GM18499 (cell line): ENCODE measurements around the gene NET1.

Source experiments
- ATAC-seq: cut with Tn5 transposase; IDR thresholded peaks from one replicate; pipeline ENCODE4 v1.9.1; 2021; ENCODE audit warnings: moderate number of reproducible peaks; ENCODE audit not compliant: insufficient read depth, unreplicated experiment

NET1 gene

GRCh38 chr10:5479481-5480161, 67.3 kb downstream of the NET1 start:
- no peak for ATAC-seq

GRCh38 chr10:5480162-5480941, 68.0 kb downstream of the NET1 start:
- ATAC-seq, result no peak

DNA sequence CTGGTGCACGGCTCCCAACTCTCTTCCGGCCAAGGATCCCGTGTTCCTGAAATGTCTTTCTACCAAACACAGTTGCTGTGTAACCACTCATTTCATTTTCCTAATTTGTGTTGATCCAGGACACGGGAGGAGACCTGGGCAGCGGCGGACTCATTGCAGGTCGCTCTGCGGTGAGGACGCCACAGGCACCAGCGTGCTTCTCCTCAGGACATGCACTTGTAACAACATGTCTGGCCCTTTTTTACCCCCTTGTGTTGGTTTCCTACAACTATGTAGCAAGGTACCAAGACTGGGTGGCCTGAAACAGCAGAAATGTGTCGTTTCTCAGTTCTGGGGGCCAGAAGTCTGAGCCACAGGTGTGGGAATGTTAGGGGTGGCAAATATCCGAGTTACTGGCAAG, 68.8 kb downstream of the NET1 start:
- ATAC-seq, result no peak

- ATAC-seq, result no peak
Measured at GRCh38 chr10:5482016-5482415, 69.7 kb downstream of the NET1 start.

GRCh38 chr10:5484205-5484604, 71.8 kb downstream of the NET1 start:
- no peak for ATAC-seq

- no peak for ATAC-seq
Measured at GRCh38 chr10:5485290-5485689, 72.9 kb downstream of the NET1 start.

GRCh38 chr10:5485948-5486852, 73.8 kb downstream of the NET1 start:
- ATAC-seq, result no peak

GRCh38 chr10:5486853-5487235, 74.5 kb downstream of the NET1 start:
- ATAC-seq, result no peak

- no peak for ATAC-seq
Measured at GRCh38 chr10:5488272-5489161, 76.2 kb downstream of the NET1 start.

- no peak for ATAC-seq
Measured at GRCh38 chr10:5490032-5490431, 77.7 kb downstream of the NET1 start.

- ATAC-seq, result no peak
Measured at GRCh38 chr10:5490698-5491464, 78.5 kb downstream of the NET1 start.

DNA sequence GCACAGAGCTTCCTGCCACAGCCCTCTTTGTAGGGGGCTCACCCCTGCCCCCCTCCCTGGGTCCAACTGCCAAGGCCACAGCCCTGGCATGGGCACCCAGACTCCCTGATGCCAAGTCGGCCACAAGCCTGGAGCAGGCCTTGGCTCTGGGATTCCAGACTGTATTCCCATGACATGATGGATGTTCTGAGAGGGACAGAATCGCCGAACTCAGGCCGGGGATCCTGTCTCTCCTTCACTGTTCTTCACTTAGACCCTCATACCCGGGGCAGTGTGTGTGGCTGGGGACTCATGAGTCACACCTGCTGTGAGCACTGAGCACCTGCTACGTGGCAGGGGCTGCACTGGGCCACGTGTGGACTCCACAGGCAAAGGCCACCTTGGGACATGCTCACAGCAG, 79.1 kb downstream of the NET1 start:
- no peak for ATAC-seq

GRCh38 chr10:5492322-5492855, 80.0 kb downstream of the NET1 start:
- no peak for ATAC-seq

GRCh38 chr10:5492929-5493576, 80.7 kb downstream of the NET1 start:
- ATAC-seq, result no peak

GRCh38 chr10:5493691-5494090, 81.3 kb downstream of the NET1 start:
- ATAC-seq, result no peak

DNA sequence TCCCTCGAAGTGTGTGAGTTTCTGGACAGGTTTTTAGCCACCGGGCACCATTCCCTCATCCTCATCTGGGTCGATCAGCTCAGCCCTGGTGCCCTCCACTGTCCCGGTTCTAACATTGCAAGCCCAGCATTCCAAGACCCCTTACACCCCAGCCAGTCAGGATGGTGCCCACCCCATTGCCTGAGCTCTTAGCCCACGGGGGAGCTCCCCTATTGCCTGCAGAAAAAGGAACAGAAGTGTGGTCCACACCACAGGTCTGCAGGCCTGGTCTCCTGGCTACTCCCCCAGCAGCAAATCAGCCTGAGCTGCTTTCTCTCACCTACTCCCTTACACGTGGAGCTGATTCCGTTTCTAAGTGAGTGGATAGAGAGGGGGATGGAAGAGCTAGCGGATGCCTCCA, 82.3 kb downstream of the NET1 start:
- no peak for ATAC-seq

DNA sequence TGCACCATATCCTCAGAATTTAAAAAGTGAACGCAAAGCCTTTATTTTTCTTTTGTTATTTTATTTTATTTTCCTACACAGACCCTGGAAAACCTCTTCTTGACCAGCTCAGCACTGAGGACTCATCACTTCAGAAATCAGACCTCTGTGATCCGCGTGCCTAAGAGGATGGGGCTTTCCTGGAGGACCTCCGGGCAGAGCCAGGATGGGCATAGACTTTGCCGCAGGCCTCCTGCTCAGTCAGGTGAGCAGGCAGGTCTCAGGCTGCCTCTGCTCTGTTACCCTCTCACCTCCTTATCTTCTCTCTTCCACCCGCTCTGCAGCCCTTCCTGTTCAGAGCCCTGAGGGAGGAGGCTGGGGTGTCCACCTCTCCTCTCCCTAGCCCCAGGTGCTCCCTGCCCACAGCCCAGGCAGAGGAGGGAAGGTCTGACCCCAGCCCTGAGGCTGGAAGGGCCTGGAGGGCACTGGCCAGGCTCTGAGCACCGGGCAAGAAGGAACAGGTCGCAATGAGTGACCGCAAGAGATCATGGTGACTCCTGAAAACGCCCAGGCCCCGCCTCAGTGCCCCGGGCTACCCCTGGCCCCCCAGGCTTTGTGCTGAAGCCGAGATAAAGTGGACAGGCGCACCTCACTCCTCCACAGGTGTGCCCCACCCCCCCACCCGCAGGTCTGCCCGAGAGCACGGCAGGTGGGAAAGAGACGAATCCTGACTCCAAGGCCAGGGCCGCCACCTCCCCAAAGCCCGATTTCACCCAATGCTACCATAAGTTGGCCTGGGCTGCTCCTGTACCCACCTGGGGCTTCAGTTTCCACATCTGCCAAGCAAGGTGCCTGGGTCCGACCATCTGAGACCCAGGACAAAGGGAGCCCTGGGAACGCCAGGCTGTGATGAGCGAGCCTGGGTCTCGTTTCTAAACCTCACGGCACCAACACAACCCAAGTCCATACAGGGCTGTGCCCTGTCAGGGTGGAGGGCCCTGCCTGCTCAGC, 84.2 kb downstream of the NET1 start:
- no peak for ATAC-seq
